GM12878 (cell line): Measurements from ENCODE around the gene RNF13. TPM values are rescaled to one million over a fixed set of nuclear protein-coding genes. Genes with fewer than 3 reads are reported as not detected.
"Not testable (repeated sequence)": the region's sequence is repeated elsewhere in the genome, so short reads cannot be mapped to it uniquely, and the experiment has no call there.

Experiments
- ATAC-seq: fragments of 200-7000 bp; cut with Tn5 transposase; 3 replicates; pipeline ENCODE4 v1.9.1; 2020; ENCODE audit warnings: mild to moderate bottlenecking, moderate library complexity
- BruUV-seq: library from RNA; stranded (reverse); fragments of 400-500 nt; replicated peaks from 2 replicates; lab custom pipeline; 2021; lab: Mats Ljungman, UMichigan
- CTCF ChIA-PET: fragments of 300-600 bp; sonication (Branson Sonifier 250); formaldehyde crosslinking; extraction: SDS; loops from one replicate; lab custom pipeline; 2021; ENCODE audit warnings: inconsistent platforms; lab: Yijun Ruan, JAX
- POLR2A ChIA-PET: fragments of 350-600 bp; formaldehyde crosslinking; extraction: SDS; loops from one replicate; lab custom pipeline; 2021; ENCODE audit warnings: inconsistent platforms; lab: Charles Lee
- RAD21 ChIA-PET: fragments of 300-600 bp; sonication (Branson Sonifier 250); formaldehyde crosslinking; loops from one replicate; lab custom pipeline; 2023; ENCODE audit warnings: antibody characterized with exemption; ENCODE audit not compliant: unreplicated experiment; lab: Charles Lee
- SMC1A ChIA-PET: fragments of 300-600 bp; sonication (Branson Sonifier 250); formaldehyde crosslinking; loops from one replicate; lab custom pipeline; 2023; ENCODE audit not compliant: unreplicated experiment, uncharacterized antibody; lab: Charles Lee
- DNase-seq: peaks from one replicate; pipeline ENCODE4 v3.0.0-alpha.2; 2011; ENCODE audit warnings: low read depth, low spot score
- FAIRE-seq: peaks from 3 replicates; lab custom pipeline; 2011; peaks lifted over from hg19 to GRCh38; lab: Jason Lieb, UNC
- H2AFZ ChIP-seq: 2 replicates; pipeline ENCODE4 v1.6.0; 2011; ENCODE audit warnings: low read depth, low read length, control low read depth; ENCODE audit not compliant: control insufficient read depth
- H3K27ac ChIP-seq: 2 replicates; pipeline ENCODE4 v1.5.1; 2011; ENCODE audit warnings: control low read depth; ENCODE audit not compliant: control insufficient read depth, insufficient read depth
- H3K27me3 ChIP-seq, 2 experiments: replicated peaks in 1 of 2; 2 replicates each; pipeline versions ENCODE4 v1.6.0 to v1.6.1; 2011; ENCODE audit warnings: low read length in 1 of 2; ENCODE audit not compliant: control insufficient read depth in 2 of 2, insufficient read depth in 2 of 2
- H3K36me3 ChIP-seq, 2 experiments: 2 replicates each; pipeline ENCODE4 v1.5.1; 2011; ENCODE audit warnings: low read length in 1 of 2; ENCODE audit not compliant: control insufficient read depth in 2 of 2, insufficient read depth in 2 of 2
- H3K4me1 ChIP-seq: 2 replicates; pipeline ENCODE4 v1.6.1; 2011; ENCODE audit warnings: mild to moderate bottlenecking, low read length, moderate library complexity, mixed read lengths; ENCODE audit not compliant: control insufficient read depth, insufficient read depth
- H3K4me2 ChIP-seq: 2 replicates; pipeline ENCODE4 v1.6.0; 2011; ENCODE audit warnings: control low read depth; ENCODE audit not compliant: control insufficient read depth, insufficient read depth
- H3K4me3 ChIP-seq: fragments of 200-600 bp; sonication (generic); 2 replicates; pipeline ENCODE4 v1.5.1; 2016
- H3K79me2 ChIP-seq: 2 replicates; pipeline ENCODE4 v1.6.0; 2011; ENCODE audit warnings: low read length; ENCODE audit not compliant: control insufficient read depth, insufficient read depth
- H3K9ac ChIP-seq: 2 replicates; pipeline ENCODE4 v1.8.0; 2011; ENCODE audit warnings: low read length, control low read depth, mixed read lengths; ENCODE audit not compliant: control insufficient read depth, insufficient read depth
- H3K9me3 ChIP-seq: replicated peaks from 3 replicates; pipeline ENCODE4 v1.5.1; 2011; ENCODE audit warnings: mild to moderate bottlenecking, low read length; ENCODE audit not compliant: control insufficient read depth, insufficient read depth
- H4K20me1 ChIP-seq: 2 replicates; pipeline ENCODE4 v1.6.0; 2011; ENCODE audit not compliant: control insufficient read depth, insufficient read depth
- BHLHE40 ChIP-seq, 2 experiments: fragments of 450-650 bp in 1 of 2; IDR thresholded peaks; 2 replicates each; pipeline ENCODE4 v1.6.1; 2011 to 2017; ENCODE audit warnings: low read depth in 2 of 2, borderline replicate concordance in 1 of 2, improper control_type of control experiment in 1 of 2, low read length in 1 of 2, mild to moderate bottlenecking in 1 of 2
- MEF2B ChIP-seq: fragments of 450-650 bp; IDR thresholded peaks from 2 replicates; pipeline ENCODE4 v1.6.1; 2018; ENCODE audit warnings: mild to moderate bottlenecking, moderate library complexity; ENCODE audit not compliant: partially characterized antibody, poor library complexity, severe bottlenecking
- PAX8 ChIP-seq: fragments of 450-650 bp; IDR thresholded peaks from 2 replicates; pipeline ENCODE4 v1.6.1; 2017; ENCODE audit warnings: mild to moderate bottlenecking, moderate library complexity
- SIX5 ChIP-seq: IDR thresholded peaks from 2 replicates; pipeline ENCODE4 v1.6.1; 2011; ENCODE audit warnings: mild to moderate bottlenecking, low read depth, low read length, moderate library complexity; ENCODE audit not compliant: severe bottlenecking
- SMAD5 ChIP-seq: IDR thresholded peaks from 2 replicates; pipeline ENCODE4 v1.6.1; 2016; ENCODE audit warnings: antibody characterized with exemption, low read depth
- ZBED1 ChIP-seq: IDR thresholded peaks from 2 replicates; pipeline ENCODE4 v1.6.1; 2016; ENCODE audit warnings: borderline replicate concordance
- WGBS: methylation state at CpG from one replicate; pipeline ENCODE4 v1.1.6; 2016; ENCODE audit warnings: low lambda C conversion rate; ENCODE audit not compliant: insufficient replicate concordance, insufficient coverage; ENCODE audit errors: missing lambda C conversion rate; 5-methylcytosine and 5-hydroxymethylcytosine counted together
- in situ Hi-C: fragments of 300-500 bp; cut with MboI; formaldehyde crosslinking; loops from 9 replicates; pipeline ENCODE4 v1.14.3; 2018; ENCODE audit warnings: mixed read lengths
- intact Hi-C: fragments of 100-400 bp; cut with micrococcal nuclease; formaldehyde crosslinking; loops from one replicate; pipeline ENCODE4 v1.14.2; 2022; ENCODE audit not compliant: unreplicated experiment
- polyA plus RNA-seq, 11 experiments: library from polyadenylated mRNA; depleted of rRNA in 4 of 11; unstranded in 6 of 11; stranded (reverse) in 5 of 11; fragments of >200 nt; fragmentation: Nextera tagmentation in 4 of 11; fragmentation: Illumina TruSeq in 1 of 11; extraction: Ambion mirVana in 4 of 11; extraction: Trizol in 1 of 11; gene quantifications; 1 replicate in 1 of 11; 2 replicates in 10 of 11; pipeline versions ENCODE4 v1.2.1 to v1.2.3, GENCODE V29; 2011 to 2016; ENCODE audit warnings: inconsistent platforms in 2 of 11, missing spikeins in 2 of 11, low read depth in 1 of 11
- total RNA-seq, 4 experiments: library from RNA; depleted of rRNA in 3 of 4; stranded (reverse); fragments of >200 nt in 3 of 4; fragmentation: Illumina TruSeq in 1 of 4; extraction: Trizol in 1 of 4; gene quantifications; 2 replicates each; pipeline versions ENCODE4 v1.2.1 to v1.2.3, GENCODE V29; 2013 to 2021

RNF13 gene
- total and polyA plus RNA-seq, 10 of the 15 experiments (the other 5 are each of a cell fraction or from before 2014, with no cell fraction given) = 18.9 to 73.4 (median 36.7) TPM

DNA sequence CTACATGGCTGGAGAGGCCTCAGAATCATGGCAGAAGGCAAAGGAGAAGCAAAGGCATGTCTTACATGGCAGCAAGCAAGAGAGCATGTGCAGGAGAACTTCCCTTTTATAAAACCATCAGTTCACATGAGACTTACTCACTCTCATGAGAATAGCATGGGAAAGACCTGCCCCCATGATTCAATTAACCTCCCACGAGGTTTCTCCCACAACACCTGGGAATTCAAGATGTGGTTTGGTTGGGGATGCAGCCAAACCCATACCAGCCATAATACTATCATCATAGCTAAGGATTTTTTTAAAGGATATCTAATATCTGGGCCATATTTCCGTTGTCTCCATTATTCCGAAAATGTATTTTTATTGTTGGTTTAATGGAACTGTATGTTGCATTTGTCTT is 26.5 kb downstream of the RNF13 start:
- peak; percentile 83 for TF ChIP-seq MEF2B
- H3K9ac ChIP-seq, H4K20me1 ChIP-seq, ATAC-seq, H3K27ac ChIP-seq, DNase-seq, SMC1A ChIA-PET, intact Hi-C loops, in situ Hi-C loops, H2AFZ ChIP-seq, RAD21 ChIA-PET, FAIRE-seq, H3K27me3 ChIP-seq, H3K4me3 ChIP-seq, H3K4me2 ChIP-seq, BruUV-seq, H3K4me1 ChIP-seq, CTCF ChIA-PET, H3K79me2 ChIP-seq, H3K36me3 ChIP-seq, POLR2A ChIA-PET: not testable (repeated sequence)
- WGBS = 76% methylated on average over 3 of the region's 3 CpGs
- H3K9me3 ChIP-seq = peaks cover 20% of the 10 kb centered on the region

DNA sequence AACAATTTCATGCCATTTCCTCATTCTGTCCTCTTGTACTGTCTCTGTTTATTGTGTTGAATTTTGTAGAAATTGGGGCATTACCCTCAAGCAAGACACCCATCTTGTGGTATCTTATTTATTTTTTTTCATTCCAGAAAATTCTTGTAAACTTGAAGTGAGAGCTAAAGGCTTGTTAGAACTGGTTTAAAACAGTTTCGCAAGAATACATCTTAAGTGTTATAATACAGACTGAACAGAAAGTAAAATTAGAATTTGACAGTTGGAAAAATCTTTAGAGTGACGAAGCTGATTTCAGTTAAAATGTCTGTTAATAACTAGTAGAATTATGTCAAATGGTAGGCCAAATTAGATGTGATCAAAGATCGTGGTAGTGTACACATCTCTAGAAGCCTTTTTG is 26.9 kb downstream of the RNF13 start:
- Histone ChIP-seq H3K4me1 (no peaks in the 10 kb centered on the region), H3K36me3 (no peaks in the 10 kb centered on the region; a peak in 1 of 4 replicates), H3K9ac (no peak overlapping the region), H3K4me2 (no peak overlapping the region), H3K4me3 (no peak overlapping the region), H3K27me3 (no peaks in the 10 kb centered on the region), H3K9me3 (peaks cover 18% of the 10 kb centered on the region), H3K27ac (no peak overlapping the region), H2AFZ (no peak overlapping the region), H3K79me2 (peaks cover 5% of the 10 kb centered on the region), H4K20me1 (no peaks in the 10 kb centered on the region)
- in situ Hi-C loops (no loop called here), intact Hi-C loops (no loop called here)
- SMC1A ChIA-PET = no interaction called here
- ATAC-seq (no peak), DNase-seq (no peak), FAIRE-seq (no peak)
- no peak for TF ChIP-seq SIX5
- no peak for TF ChIP-seq SMAD5
- TF ChIP-seq BHLHE40 (IDR thresholded peaks at IDR 0.05; ENCODE audit: borderline replicate concordance in 1 of 2, low read depth in 2 of 2, low read length in 1 of 2) = no peak
- no peak for TF ChIP-seq PAX8
- TF ChIP-seq ZBED1 = no peak
- CTCF ChIA-PET = interaction anchor here (0.6 to 1.5 kb wide), 2 partner anchors 32 to 378 kb away, joined by 3 to 8 read pairs; no protein-coding TSS in a partner anchor
- 98% methylated on average over 3 of the region's 3 CpGs for WGBS
- POLR2A ChIA-PET = no interaction called here
- RAD21 ChIA-PET = no interaction called here
- BruUV-seq = no TSS peak
